Skeletal muscle tissue (tissue), 4 donors: ENCODE data around the gene TCAP. TPM values are rescaled to one million over a fixed set of nuclear protein-coding genes. Genes with fewer than 3 reads are reported as not detected.
A peak's percentile ranks its signal among the peaks of the same experiment; 100 is the strongest.

Experiments
- H3K27ac ChIP-seq: one replicate; pipeline ENCODE4 v1.7.0; 2013; ENCODE audit warnings: mild to moderate bottlenecking, low read depth, low read length, inconsistent platforms
- H3K27me3 ChIP-seq, 3 donors: one replicate each; pipeline ENCODE4 v1.7.0; 2013; ENCODE audit warnings: low read length in 3 of 3; ENCODE audit not compliant: control insufficient read depth in 3 of 3, insufficient read depth in 3 of 3
- H3K36me3 ChIP-seq, 3 donors: one replicate each; pipeline ENCODE4 v1.7.0; 2013; ENCODE audit warnings: low read length in 3 of 3; ENCODE audit not compliant: control insufficient read depth in 3 of 3, insufficient read depth in 3 of 3
- H3K4me1 ChIP-seq, 3 donors: one replicate each; pipeline ENCODE4 v1.7.0; 2013; ENCODE audit warnings: low read length in 3 of 3, mild to moderate bottlenecking in 3 of 3; ENCODE audit not compliant: control insufficient read depth in 3 of 3, insufficient read depth in 3 of 3
- H3K4me3 ChIP-seq, 3 donors: one replicate each; pipeline ENCODE4 v1.7.0; 2013; ENCODE audit warnings: low read length in 3 of 3
- H3K9ac ChIP-seq, 3 donors: one replicate each; pipeline ENCODE4 v1.7.0; 2013; ENCODE audit warnings: low read length in 3 of 3, mild to moderate bottlenecking in 3 of 3, moderate library complexity in 2 of 3, low read depth in 1 of 3
- H3K9me3 ChIP-seq, 3 donors: one replicate each; pipeline ENCODE4 v1.7.0; 2013; ENCODE audit warnings: low read length in 3 of 3; ENCODE audit not compliant: control insufficient read depth in 3 of 3
- total RNA-seq: library from RNA; depleted of rRNA; stranded (reverse); fragments of >200 nt; gene quantifications from one replicate; pipeline ENCODE4 v1.2.3, GENCODE V29; 2014
- donor health status: Osteomylitis.

Gene TCAP, protein sequence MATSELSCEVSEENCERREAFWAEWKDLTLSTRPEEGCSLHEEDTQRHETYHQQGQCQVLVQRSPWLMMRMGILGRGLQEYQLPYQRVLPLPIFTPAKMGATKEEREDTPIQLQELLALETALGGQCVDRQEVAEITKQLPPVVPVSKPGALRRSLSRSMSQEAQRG
- total RNA-seq = 78.8 TPM

DNA sequence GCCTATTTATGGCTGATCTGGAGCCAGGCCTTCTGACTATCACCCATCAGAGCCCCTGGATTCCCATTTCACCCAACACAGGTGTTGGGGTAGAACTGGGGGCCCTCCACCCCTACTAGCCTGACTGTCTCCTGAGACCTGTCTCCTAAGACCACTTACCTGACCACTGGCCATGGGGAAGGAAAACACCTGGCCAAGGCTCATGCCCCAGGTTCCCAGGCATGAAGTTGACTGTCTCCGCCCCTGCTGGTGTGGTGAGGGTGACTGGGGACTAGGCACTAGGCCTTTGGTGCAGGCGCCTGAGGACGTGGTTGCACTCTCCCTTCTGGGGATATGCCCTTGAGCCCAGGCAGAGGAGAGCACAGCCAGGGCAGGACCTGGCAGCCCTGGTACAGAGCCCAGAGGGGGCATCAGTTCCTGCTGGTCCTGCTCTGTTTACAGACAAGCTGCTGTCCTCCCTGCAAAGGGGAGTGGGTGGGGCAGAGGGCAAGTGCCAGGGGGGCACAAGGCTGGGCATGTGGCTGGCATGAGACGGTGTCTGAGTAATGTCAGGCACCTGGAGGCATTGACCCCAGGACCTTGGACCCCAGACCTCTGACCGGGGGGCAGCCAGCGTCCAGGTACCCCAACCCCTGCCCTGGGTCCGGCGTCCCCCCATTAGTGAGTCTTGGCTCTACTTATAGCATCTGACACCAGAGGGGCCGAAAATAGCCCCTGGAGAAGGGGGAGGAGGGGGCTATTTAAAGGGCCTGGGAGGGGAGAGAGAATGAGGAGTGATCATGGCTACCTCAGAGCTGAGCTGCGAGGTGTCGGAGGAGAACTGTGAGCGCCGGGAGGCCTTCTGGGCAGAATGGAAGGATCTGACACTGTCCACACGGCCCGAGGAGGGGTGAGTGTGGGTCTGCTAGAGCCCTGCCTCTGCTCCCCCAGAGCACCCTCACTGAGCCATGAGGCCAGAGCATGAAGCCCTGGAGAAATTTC, at the start of gene TCAP:
TCAP (plus strand) TSS at position 769 of the 981 bp plus-strand sequence; CDS start at position 780, 11 bp downstream.
- H3K27me3 ChIP-seq = peaks cover 0 to 7% (median 3%) of the 10 kb centered on the region in 3 donors
- peaks cover 51 to 87% (median 75%) of the 10 kb centered on the region in 3 donors for H3K4me1 ChIP-seq
- peaks cover 2 to 12% (median 11%) of the 10 kb centered on the region in 3 donors for H3K36me3 ChIP-seq
- H3K27ac ChIP-seq = peak within 1 kb of the TSS; percentile 100
- H3K4me3 ChIP-seq = peak within 1 kb of the TSS; percentile 89 to 98 (median 91)
- H3K9ac ChIP-seq = peak within 1 kb of the TSS; percentile 100
- H3K9me3 ChIP-seq = no peaks in the 10 kb centered on the region

DNA sequence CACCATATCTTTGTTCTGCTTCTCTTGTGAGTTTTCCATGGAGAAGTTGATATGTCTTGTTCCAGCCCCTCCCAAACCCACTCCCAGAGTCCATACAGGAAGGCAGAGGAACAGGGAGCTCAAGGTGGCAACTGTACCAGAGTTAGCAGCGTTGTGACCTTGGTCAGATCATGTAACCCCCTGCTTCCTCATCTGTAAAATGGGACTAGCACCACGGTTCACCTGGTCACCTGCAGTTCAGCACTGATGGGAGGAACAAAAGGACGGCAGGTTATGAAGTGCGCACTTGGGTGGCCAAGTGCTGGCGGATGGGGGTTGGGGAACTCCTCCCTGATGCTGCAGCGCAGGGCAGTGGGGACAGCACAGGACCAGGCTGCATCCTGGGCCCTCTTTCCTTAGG, 49.7 kb upstream of the TCAP start:
- Histone ChIP-seq H3K4me1 (peaks cover 5 to 9% (median 5%) of the 10 kb centered on the region in 3 donors), H3K9ac (no peak overlapping the region), H3K36me3 (no peaks in the 10 kb centered on the region), H3K27ac (no peak overlapping the region), H3K27me3 (peaks cover 29 to 50% (median 41%) of the 10 kb centered on the region in 3 donors), H3K9me3 (no peaks in the 10 kb centered on the region), H3K4me3 (no peak overlapping the region)

DNA sequence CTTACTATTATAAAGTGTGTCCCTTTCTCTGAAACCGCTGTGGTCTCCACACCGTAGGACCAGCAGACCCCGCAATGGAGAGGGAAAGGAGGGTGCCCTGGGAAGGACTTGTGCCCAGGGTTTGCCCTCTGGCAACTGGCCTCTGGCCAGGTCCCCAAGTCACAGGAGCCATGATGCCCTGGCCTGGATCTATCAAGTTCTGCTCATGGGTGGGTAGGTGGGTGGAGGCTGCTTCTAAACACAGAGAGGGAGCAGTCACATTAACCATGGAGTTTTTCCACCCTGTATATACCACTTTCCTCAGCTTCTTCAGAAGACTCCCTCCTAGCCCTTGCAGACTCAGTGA, 48.1 kb upstream of the TCAP start:
- H3K9me3 ChIP-seq = no peaks in the 10 kb centered on the region
- H3K27me3 ChIP-seq = peaks cover 29 to 48% (median 40%) of the 10 kb centered on the region in 3 donors
- H3K4me1 ChIP-seq = peaks cover 6 to 10% (median 6%) of the 10 kb centered on the region in 3 donors
- no peak overlapping the region for H3K9ac ChIP-seq
- peak overlapping the region in 1 of 3 donors; percentile 29 for H3K4me3 ChIP-seq
- H3K27ac ChIP-seq = no peak overlapping the region
- H3K36me3 ChIP-seq = no peaks in the 10 kb centered on the region

DNA sequence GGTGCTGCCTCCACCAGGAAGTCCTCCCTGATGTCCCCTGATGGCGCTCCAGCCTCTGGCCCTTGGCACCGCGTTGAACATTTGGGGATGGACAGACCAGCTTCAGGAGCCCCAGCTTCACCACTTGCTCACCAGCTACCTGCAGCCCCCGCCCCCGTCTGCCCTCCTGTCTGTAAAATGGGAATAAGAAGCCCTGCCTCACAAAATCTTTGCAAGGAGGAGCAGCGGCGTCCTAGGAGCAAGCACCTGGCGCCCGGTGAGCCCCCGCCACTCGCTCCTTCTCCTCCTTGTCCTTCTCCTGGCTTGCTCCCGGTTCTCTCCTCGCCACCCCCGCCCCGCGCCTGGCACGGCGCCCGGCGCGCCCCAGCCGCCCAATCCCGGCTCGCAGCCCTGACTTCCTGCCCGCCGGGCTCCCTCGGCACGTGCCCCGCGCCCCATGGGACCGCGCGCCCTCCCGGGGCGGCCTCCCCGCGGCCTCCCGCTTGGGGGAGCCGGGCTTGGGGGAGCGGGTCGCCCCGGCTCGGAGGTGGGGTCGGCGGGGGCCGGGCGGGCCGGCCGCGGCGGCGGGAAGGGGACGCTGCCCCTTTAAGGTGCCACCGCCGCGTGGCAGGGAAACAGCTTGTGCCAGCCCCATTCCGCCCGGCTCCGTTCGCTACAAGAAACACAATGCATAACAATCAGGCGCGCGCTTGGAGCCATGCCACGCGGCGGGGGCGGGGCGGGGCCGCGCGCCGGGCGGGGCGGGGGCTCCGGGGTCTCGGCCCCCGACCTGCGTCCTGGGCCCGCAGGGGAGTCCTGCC, 47.5 kb upstream of the TCAP start:
- H3K9ac ChIP-seq = peak overlapping the region in 1 of 3 donors; percentile 40
- peak overlapping the region in 2 of 3 donors; percentile 29 to 40 for H3K4me3 ChIP-seq
- H3K4me1 ChIP-seq = peaks cover 9 to 13% (median 9%) of the 10 kb centered on the region in 3 donors
- no peaks in the 10 kb centered on the region for H3K9me3 ChIP-seq
- peaks cover 25 to 43% (median 34%) of the 10 kb centered on the region in 3 donors for H3K27me3 ChIP-seq
- no peak overlapping the region for H3K27ac ChIP-seq
- H3K36me3 ChIP-seq = no peaks in the 10 kb centered on the region

DNA sequence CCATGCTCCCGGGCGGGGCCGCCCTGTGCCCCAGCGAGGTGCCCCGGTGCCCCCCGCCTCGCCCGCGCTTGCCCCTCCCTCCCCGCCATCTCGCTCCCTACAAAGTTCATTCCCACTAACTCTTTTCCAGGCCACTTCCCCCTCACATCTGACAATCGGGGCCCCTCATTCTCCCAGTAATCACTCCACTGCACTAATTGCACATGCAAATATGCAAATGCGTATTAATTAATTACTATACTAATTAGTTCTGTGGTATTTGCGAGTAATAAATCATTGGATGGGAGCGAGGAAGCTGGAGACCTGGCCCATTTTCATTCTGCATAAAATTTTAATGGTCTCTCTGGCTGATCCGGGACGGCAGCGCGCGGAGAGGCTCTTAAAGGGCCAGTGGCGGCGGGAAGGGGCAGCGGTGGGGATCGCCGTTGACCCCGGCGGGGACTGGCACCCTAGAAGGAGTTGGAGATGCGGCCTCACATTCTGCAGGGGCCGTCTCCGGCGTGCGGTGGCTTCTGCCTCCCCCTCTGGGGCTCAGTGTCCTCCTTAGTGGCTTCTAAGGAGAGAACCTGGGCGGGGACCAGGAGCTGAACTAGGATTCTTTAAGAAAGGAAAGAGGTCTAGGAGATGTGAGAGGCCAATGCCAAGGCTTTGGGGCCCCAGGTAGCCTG, 46.8 kb upstream of the TCAP start:
- Histone ChIP-seq H3K36me3 (no peaks in the 10 kb centered on the region), H3K4me3 (peak overlapping the region; percentile 39 to 80 (median 63)), H3K4me1 (peaks cover 9 to 17% (median 11%) of the 10 kb centered on the region in 3 donors), H3K9me3 (no peaks in the 10 kb centered on the region), H3K9ac (peak overlapping the region in 1 of 3 donors; percentile 42), H3K27ac (no peak overlapping the region), H3K27me3 (peaks cover 18 to 36% (median 28%) of the 10 kb centered on the region in 3 donors)

DNA sequence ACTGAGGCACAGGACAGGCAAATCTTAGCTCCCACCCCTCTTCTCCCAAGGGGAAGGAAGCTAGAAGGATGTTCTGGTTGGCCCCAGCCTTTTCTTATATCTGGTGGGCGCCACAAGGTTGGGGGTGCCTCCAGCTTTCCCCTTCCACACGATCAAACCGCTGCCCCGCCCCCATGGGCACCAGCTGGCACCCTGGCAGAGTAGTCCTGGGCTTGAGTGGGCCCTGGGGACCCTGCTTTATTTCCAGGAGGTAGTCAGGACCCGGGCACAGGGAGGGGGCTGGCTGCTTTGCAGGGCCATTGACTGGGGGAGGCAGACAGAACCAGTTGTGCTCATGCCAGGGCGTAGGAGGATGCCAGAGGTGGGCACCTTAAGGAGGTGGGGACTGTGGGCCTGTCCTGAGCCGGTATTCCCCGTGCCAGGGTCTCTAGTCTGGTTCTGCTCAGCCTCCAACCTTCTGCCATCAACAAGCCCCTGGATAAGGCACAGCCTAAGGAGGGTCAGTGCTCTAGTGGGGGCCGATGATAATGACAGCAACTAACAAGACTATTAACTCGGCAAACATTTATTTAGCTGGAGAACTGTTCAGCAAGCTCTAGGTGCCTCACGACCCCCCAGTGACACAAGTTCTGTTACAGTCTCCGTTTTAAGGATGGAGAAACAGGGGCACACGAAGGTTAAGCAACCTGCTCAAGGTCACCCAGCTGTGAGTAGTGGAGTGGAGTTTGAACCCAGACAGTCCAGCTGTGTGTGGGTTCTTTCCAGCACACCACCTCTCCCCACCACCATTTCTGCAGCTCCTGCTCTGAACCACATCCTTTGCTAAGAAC, 46.0 kb upstream of the TCAP start:
- Histone ChIP-seq H3K27ac (no peak overlapping the region), H3K4me3 (peak overlapping the region in 1 of 3 donors; percentile 80), H3K27me3 (peaks cover 13 to 34% (median 27%) of the 10 kb centered on the region in 3 donors), H3K9ac (no peak overlapping the region), H3K9me3 (no peaks in the 10 kb centered on the region), H3K36me3 (no peaks in the 10 kb centered on the region), H3K4me1 (peaks cover 9 to 17% (median 11%) of the 10 kb centered on the region in 3 donors)

DNA sequence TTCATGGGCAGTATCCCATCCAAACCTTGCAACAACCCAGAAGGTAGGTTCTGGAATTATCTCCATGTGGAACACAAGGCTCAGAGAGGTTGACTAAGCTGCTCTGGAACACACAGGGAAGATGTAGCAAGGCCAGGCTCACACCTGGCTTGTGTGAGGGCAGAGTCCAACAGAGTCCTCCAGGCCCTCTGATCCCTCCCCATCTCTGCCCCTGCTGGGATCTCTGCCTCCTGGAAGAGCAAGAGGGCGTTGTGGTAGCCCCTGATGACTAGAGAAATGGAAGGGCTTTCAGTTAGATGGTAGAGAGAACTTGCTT, 45.4 kb upstream of the TCAP start:
- H3K4me3 ChIP-seq = no peak overlapping the region
- H3K27me3 ChIP-seq = peaks cover 14 to 33% (median 23%) of the 10 kb centered on the region in 3 donors
- peaks cover 9 to 17% (median 11%) of the 10 kb centered on the region in 3 donors for H3K4me1 ChIP-seq
- H3K9ac ChIP-seq = no peak overlapping the region
- H3K36me3 ChIP-seq = no peaks in the 10 kb centered on the region
- no peaks in the 10 kb centered on the region for H3K9me3 ChIP-seq
- no peak overlapping the region for H3K27ac ChIP-seq

DNA sequence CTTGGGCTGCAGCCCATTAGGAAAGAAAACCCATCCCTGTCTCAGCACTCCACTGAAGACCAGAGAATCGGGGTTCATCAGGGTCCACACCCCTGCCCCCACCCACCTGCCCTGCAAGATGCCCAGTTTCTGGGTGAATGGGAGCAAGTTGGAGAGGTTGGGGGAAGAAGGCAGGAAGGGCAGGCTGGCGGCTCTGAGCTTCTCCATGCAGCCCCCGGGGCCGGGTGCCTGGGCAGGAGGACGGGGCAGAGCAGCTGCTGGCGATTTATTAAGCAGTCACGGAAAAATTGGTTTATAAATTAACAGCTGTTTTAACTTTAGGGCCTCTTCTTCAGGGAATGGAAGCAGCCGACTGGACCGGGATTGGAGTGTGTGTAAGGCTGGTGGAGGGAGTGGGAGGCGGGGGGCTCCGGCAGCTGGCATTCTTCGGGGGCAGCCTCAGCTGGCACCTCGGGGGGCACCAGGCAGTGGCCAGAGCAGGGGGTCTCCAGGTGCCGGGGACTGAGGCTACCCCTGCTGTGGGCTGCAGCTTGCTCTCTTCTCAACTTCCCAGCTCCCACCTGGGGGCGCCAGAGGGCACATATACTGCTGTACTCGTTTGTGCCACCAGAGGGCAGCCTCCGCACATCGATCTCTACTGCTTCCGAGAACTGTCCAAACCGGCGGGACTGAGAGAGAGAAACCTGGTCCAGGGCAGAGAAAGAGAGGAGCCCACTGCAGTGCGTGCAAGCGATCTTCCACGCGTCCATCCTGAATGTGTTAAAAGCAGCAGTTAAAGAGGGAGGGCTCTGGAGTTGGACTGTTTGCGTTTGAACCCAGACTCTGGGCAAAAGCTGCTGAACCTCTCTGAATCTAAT, 43.4 kb upstream of the TCAP start:
- Histone ChIP-seq H3K36me3 (no peaks in the 10 kb centered on the region), H3K9me3 (no peaks in the 10 kb centered on the region), H3K4me3 (peak overlapping the region in 2 of 3 donors; percentile 20 to 35), H3K27me3 (peaks cover 24 to 40% (median 36%) of the 10 kb centered on the region in 3 donors), H3K27ac (no peak overlapping the region), H3K4me1 (peaks cover 10 to 19% (median 12%) of the 10 kb centered on the region in 3 donors), H3K9ac (peak overlapping the region in 1 of 3 donors; percentile 12)
